ENCODE data around the gene MAGEC1.

- TF ChIP-seq, protein P1, sequence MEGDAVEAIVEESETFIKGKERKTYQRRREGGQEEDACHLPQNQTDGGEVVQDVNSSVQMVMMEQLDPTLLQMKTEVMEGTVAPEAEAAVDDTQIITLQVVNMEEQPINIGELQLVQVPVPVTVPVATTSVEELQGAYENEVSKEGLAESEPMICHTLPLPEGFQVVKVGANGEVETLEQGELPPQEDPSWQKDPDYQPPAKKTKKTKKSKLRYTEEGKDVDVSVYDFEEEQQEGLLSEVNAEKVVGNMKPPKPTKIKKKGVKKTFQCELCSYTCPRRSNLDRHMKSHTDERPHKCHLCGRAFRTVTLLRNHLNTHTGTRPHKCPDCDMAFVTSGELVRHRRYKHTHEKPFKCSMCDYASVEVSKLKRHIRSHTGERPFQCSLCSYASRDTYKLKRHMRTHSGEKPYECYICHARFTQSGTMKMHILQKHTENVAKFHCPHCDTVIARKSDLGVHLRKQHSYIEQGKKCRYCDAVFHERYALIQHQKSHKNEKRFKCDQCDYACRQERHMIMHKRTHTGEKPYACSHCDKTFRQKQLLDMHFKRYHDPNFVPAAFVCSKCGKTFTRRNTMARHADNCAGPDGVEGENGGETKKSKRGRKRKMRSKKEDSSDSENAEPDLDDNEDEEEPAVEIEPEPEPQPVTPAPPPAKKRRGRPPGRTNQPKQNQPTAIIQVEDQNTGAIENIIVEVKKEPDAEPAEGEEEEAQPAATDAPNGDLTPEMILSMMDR (conservative IDR thresholded peaks at IDR 0.05; ENCODE audit: low read depth in 2 of 2) = no peak
- TF ChIP-seq POLR2AphosphoS5 (IDR thresholded peaks at IDR 0.05; ENCODE audit: low read depth) = no peak
- TF ChIP-seq REST (IDR thresholded peaks at IDR 0.05; ENCODE audit: unreplicated experiment) = no peak
- TF ChIP-seq EZH2phosphoT487 (IDR thresholded peaks at IDR 0.05; ENCODE audit: unreplicated experiment) = no peak
- no peak for TF ChIP-seq STAT1 (IDR thresholded peaks at IDR 0.05; ENCODE audit: unreplicated experiment)
These were observed 48.9 kb downstream of the MAGEC1 start for GRCh38 chrX:141952603-141953002.
